OCI-LY7 (cell line): ENCODE data around the gene SLC4A4.

Experiments
- CTCF ChIP-seq: fragments of 200-600 bp; sonication (generic); conservative IDR thresholded peaks from 2 replicates; pipeline ENCODE4 v1.5.1; 2014; ENCODE audit warnings: mild to moderate bottlenecking, antibody characterized with exemption, low read length, moderate library complexity, mixed read lengths
- EZH2phosphoT487 ChIP-seq: fragments of 200-600 bp; sonication (generic); IDR thresholded peaks from 2 replicates; pipeline ENCODE4 v1.6.1; 2018; ENCODE audit warnings: low read depth, borderline replicate concordance, mild to moderate bottlenecking, mixed run types, antibody characterized with exemption, low read length, moderate library complexity, mixed read lengths

DNA sequence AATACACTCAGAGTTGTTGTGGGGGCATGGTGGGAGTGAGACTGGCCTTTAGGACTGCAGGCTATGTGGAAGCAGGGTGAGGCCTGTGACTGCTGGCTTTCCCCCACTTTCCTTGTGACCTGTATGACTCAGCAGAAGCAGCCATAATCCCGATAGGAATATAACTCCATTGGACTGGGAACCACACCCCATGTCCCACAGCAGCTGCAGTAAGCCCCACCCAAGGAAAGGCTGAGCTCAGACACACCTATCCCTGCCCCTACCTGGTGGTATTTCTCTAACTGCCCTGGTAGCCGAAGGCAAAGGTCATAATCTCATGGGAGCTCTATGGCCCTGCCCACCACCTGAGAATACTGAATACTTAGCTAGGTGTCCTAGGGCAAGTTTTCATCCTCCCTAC lies 275.8 kb downstream of the SLC4A4 start:
- TF ChIP-seq CTCF (no peak), EZH2phosphoT487 (no peak)
